HG03354 (cell line): Measurements from ENCODE around the gene RFPL3.
"Not testable (repeated sequence)": the region's sequence is repeated elsewhere in the genome, so short reads cannot be mapped to it uniquely, and the experiment has no call there.

Experiments
- ATAC-seq: cut with Tn5 transposase; IDR thresholded peaks from one replicate; pipeline ENCODE4 v1.9.1; 2021; ENCODE audit warnings: mild to moderate bottlenecking; ENCODE audit not compliant: unreplicated experiment, poor library complexity, severe bottlenecking

RFPL3 gene

DNA sequence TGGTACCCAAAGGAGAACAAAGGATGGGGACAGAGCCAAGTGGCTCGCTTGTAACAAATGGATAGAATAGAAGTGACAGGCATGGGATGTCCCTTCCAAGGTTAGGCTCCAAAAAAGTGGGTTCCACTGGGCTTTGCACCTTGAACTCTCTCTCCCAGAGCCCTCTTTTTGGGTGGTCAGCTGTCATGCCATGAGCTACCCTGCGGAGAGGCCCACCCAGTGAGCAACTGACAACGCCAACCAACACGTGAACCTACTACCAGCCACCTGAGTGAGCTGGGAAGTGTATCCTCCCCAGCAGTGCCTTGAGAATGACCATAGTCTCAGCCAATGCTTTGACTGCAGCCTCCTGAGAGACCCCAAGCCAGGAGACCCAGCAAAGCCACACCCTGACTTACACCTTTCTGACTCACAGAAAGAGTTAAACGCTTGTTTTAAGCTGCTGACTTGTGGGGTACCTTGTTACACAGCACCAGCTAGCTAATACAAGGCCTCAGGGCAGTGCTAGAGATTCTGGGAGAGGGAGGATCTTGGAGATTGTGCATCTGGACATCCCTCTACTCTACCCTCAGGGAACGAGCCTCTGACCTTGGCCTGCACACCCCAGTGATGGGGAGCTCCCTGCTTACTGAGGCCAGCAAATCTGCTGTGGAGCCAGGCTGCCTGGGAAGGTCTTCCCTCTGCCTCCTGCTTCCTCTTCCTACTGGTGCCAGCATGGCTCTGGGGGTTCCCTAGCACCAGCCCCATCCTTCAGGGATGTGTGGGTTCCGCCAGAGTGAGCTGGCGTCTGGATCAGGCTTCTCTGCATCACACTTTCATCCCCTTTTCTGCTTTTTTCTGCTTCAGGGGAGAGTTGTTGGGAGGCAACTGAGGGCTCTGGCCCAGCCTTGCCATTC, 29.1 kb upstream of the RFPL3 start:
- ATAC-seq, result no peak

- ATAC-seq, result no peak
Measured at GRCh38 chr22:32329202-32329645, 28.4 kb upstream of the RFPL3 start.

- ATAC-seq, result no peak
Measured at GRCh38 chr22:32331236-32331917, 26.3 kb upstream of the RFPL3 start.

DNA sequence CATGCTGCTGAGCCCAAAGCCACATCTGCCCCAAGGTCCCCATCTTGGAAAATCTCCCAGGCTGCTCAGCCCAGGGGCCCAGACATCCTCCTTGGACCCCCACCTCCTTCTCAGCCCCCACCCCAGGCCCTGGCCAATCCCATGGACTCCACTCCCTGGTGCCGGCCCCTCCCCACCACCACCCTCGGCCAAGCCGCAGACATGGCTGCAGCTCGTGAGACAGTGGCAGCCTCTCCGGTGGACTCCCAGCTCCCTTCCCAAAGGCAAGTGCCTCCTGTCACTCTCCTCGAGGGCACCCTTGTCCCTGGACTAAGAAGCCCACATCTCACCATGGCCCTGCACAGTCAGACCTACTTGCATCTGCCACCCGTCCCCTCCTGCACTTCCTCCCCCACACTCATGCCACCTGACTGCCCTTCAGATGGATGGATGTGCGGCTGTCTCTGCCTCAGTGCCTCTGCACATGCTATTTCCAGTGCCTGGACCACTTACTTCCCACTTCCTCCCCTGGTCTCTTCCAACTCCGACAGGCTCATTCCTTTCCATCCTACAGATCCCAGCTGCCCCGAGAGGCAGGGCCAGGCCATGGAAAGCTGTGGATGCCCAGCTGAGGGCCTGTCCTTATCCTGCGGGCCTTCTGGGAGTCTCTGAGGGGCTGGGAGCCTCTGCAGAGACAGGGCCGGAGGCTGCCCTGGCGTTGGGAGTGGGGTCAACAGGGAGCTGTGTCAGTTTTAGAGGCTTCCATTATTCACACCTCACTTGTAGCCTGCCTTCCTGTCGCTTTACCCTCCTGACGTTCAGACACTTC, 25.5 kb upstream of the RFPL3 start:
- ATAC-seq, result no peak

GRCh38 chr22:32333141-32333768, 24.4 kb upstream of the RFPL3 start:
- no peak for ATAC-seq

GRCh38 chr22:32333769-32334659, 23.7 kb upstream of the RFPL3 start:
- ATAC-seq, result no peak

GRCh38 chr22:32334660-32335365, 22.9 kb upstream of the RFPL3 start:
- ATAC-seq, result no peak

DNA sequence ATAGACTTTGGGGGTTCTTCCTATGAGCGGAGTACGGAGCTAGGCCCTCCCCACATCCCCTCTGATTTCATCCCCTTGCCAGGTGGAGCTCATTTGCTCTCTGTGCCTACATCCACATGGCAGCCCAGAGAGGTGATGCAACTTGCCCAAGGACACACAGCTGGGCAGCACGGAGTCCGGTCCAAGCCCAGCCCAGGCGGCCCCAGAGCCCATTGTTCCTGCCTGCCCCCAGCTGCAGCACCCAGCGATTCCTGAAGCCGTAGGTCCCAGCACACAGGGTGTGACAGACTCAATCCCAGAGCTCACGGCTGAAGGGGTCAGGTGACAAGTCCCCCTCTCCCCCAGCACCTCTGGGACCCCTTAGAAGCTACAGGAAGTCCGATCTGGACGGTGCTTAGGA, 22.2 kb upstream of the RFPL3 start:
- no peak for ATAC-seq

- no peak for ATAC-seq
Measured at GRCh38 chr22:32336121-32336603, 21.5 kb upstream of the RFPL3 start.

DNA sequence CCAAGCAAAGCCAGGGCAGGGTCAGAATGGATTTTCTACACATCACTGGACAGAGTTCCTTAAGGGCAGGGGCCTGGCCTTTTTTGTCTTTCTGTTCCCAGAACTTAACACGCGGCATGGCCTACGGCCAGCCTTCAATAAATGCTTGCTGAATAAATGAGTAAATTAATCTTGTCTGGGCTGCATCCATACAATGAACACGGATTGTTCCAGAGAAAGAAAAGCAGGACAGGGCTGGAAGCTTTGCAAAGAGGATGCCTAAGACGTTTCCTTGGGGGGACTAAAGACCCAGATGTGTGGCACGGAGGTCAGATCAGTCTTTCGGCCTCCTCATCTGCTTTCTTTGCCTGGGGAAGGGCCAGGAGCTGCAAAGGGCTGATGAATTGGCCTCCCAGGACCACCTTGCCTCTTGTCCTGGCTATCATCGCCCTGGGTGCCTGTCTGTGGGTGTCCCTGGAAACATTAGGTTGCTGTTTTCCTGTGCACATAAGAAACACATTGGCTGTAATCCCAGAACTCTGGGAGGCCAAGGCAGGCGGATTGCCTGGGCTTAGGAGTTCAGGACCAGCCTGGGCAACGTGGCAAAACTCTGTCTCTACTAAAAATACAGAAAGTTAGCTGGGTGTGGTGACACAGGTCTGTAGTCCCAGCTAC, 20.8 kb upstream of the RFPL3 start:
- no peak for ATAC-seq

DNA sequence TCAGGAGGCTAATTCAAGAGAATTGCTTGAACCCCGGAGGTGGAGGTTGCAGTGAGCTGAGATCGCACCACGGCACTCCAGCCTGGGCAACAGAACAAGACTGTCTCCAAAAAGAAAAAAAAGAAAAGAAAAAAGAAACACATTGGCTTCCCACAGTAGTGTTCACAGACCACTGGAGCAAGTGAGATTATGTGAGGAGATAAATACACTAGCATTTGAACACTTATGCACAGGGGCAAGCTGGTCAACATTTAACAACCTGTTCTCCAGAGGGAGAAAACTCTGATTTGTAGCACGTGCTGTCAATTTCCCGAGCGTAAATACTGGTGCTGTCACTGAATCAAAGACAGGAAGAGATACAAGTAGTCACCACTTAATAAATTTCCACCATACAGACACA, 20.2 kb upstream of the RFPL3 start:
- ATAC-seq, result not testable (repeated sequence)

GRCh38 chr22:32338757-32339156, 18.9 kb upstream of the RFPL3 start:
- ATAC-seq, result no peak

DNA sequence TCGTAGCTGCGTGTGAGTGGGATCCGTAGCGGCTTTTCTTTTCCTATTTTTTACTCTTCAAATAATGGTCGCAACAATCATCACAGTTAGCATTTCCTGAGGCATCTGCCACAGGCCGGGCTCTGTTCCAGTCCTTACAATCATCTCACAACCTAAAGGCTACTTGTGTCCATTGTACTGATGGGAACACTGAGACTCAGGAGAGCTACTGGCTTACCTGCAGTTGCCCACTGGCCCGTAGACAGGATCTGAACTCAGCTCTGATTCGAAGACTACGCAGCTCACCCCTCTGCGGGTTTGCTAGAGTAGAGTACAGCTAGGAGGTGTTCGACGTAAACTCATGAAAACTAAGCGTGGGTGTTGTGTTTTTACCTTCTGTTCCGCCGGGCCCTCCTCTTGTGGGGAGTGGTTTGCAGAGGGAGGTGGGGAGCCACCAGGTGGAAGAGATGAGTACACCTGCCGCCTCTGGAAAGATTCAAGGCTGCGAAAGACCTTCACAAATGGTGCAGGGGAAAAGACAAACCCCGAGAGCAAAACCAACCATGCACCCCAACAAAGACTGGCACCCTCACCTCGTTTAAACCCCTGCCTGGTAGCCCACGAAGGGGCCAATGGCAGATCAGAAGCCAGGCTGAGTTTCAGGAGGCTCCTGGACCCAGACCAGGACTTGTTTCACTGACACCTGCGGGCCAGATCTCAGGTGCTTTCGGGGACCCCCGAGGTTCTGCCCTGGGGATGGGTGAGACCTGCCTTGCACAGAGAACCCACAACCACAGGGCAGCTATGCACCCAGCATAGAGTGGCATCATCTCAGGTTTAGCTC, 18.3 kb upstream of the RFPL3 start:
- ATAC-seq, result no peak

DNA sequence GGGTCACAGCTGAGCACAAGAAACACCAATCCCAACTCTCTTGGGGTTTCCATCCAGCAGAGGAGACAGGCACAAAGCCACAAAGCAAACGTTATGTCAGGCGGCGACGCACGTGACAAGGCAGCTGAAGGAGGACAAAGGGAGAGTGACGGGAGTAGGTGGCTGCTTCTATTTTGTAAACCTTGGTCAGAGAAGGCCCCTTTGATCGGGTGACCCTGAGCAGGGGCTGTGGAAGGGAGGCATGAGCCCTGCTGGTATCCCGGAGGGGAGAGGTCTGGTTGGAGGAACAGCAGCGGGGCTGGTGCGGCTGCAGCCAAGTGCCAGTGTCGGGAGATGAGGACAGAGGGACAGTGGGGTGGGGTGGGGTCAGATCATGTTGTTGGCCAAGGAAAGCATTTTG, 17.3 kb upstream of the RFPL3 start:
- no peak for ATAC-seq

- ATAC-seq, result no peak
Measured at GRCh38 chr22:32341122-32341740, 16.4 kb upstream of the RFPL3 start.

- ATAC-seq, result no peak
Measured at GRCh38 chr22:32342977-32343376, 14.7 kb upstream of the RFPL3 start.
